ENCODE measurements around the gene DDX23. TPM values are rescaled to one million over a fixed set of nuclear protein-coding genes. Genes with fewer than 3 reads are reported as not detected.
"Not testable (repeated sequence)": the region's sequence is repeated elsewhere in the genome, so short reads cannot be mapped to it uniquely, and the experiment has no call there.

Gene DDX23
- polyA plus RNA-seq, 2 of the 4 experiments (the other 2 are of a cell fraction), result 116 to 132 TPM

GRCh38 chr12:48852734-48853688 lies 1.0 kb upstream of the DDX23 start (continued):
- no peak for TF ChIP-seq HEYL (CRISPR knock-in tag; IDR thresholded peaks at IDR 0.05)
- no peak for TF ChIP-seq HOXB13 (CRISPR knock-in tag; IDR thresholded peaks at IDR 0.05; ENCODE audit: low read depth)
- no peak; the same call in 1 of the 2 replicates for TF ChIP-seq RFX5 (IDR thresholded peaks at IDR 0.05)
- no peak for TF ChIP-seq ZFP36 (IDR thresholded peaks at IDR 0.05; ENCODE audit: borderline replicate concordance, partially characterized antibody)
- no peak for TF ChIP-seq NFE2L2 (conservative IDR thresholded peaks at IDR 0.05; ENCODE audit: low read length)
- TF ChIP-seq EP300 (IDR thresholded peaks at IDR 0.05), result no peak
- TF ChIP-seq BHLHE40 (IDR thresholded peaks at IDR 0.05; ENCODE audit: low read depth, low read length), result no peak
- no peak; a peak in 1 of 5 replicates for TF ChIP-seq JUN (IDR thresholded peaks at IDR 0.05)
- TF ChIP-seq CHD2 (IDR thresholded peaks at IDR 0.05; ENCODE audit: low read length, partially characterized antibody), result no peak
- no peak for TF ChIP-seq ZSCAN20 (CRISPR knock-in tag; IDR thresholded peaks at IDR 0.05)
- no peak for TF ChIP-seq HOXB5 (CRISPR knock-in tag; IDR thresholded peaks at IDR 0.05)
- TF ChIP-seq CBX8 (IDR thresholded peaks at IDR 0.05), result no peak
- TF ChIP-seq RARB (CRISPR knock-in tag; IDR thresholded peaks at IDR 0.05), result no peak
- TF ChIP-seq CBX2 (IDR thresholded peaks at IDR 0.05; ENCODE audit: borderline replicate concordance, low read depth), result no peak

GRCh38 chr12:48842021-48842420 lies 9.9 kb downstream of the DDX23 start:
- H3K9me3 ChIP-seq; H3K4me1 ChIP-seq; H3K4me3 ChIP-seq; DNase-seq (ENCODE audit: low read depth in 1 of 2, low spot score in 1 of 2); POLR2A ChIA-PET; H3K27ac ChIP-seq; H3K4me2 ChIP-seq; ATAC-seq; FAIRE-seq: not testable (repeated sequence)
- CTCF ChIA-PET, result interaction anchor here (0.6 to 1.8 kb wide), 2 partner anchors 27 to 600 kb away, joined by 3 to 7 read pairs; no protein-coding TSS in a partner anchor
- 100% methylated on average over 1 of the region's 29 CpGs for WGBS (ENCODE audit: missing lambda C conversion rate)

DNA sequence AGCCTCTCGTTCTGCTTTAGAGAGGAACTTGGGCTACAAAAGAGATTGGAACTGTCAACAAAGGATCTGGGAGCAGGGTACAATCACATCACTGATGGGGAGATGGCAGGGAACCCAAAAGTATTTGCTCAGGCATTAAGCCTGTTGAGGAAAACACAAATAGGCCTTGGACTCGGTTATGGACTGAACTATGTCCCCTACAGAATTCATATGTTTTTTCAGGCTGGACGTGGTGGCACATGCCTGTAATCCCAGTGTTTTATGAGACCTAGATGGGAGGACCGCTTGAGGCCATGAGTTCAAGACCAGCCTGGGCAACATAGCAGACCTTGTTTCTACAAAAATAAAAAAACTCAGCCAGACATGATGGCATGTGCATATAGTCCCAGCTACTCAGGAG lies 13.9 kb downstream of the DDX23 start:
- ChIA-PET CTCF (interaction anchor here (1.0 to 18.2 kb wide), 5 partner anchors 11 to 150 kb away, joined by 3 to 230 read pairs (median 8); partner anchors contain the start of gene CACNB3), POLR2A (no interaction called here)
- Histone ChIP-seq H3K4me2 (no peak overlapping the region), H3K4me1 (no peaks in the 10 kb centered on the region), H3K4me3 (no peak overlapping the region), H3K9me3 (no peaks in the 10 kb centered on the region), H3K27ac (no peak overlapping the region)
- FAIRE-seq (no peak), DNase-seq (ENCODE audit: low read depth in 1 of 2, low spot score in 1 of 2) (no peak), ATAC-seq (no peak)
- TF ChIP-seq SREBF2 (IDR thresholded peaks at IDR 0.05), result no peak
- TF ChIP-seq BCL3 (IDR thresholded peaks at IDR 0.05), result no peak
- no peak for TF ChIP-seq PBX3 (IDR thresholded peaks at IDR 0.05)
- TF ChIP-seq, protein P1, sequence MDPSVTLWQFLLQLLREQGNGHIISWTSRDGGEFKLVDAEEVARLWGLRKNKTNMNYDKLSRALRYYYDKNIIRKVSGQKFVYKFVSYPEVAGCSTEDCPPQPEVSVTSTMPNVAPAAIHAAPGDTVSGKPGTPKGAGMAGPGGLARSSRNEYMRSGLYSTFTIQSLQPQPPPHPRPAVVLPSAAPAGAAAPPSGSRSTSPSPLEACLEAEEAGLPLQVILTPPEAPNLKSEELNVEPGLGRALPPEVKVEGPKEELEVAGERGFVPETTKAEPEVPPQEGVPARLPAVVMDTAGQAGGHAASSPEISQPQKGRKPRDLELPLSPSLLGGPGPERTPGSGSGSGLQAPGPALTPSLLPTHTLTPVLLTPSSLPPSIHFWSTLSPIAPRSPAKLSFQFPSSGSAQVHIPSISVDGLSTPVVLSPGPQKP (IDR thresholded peaks at IDR 0.05; ENCODE audit: low read depth, low read length), result no peak
- no peak for TF ChIP-seq PHF8 (IDR thresholded peaks at IDR 0.05; ENCODE audit: borderline replicate concordance, low read depth)
- TF ChIP-seq FOSB (CRISPR knock-in tag; IDR thresholded peaks at IDR 0.05), result no peak
- no peak for TF ChIP-seq NPAS2 (CRISPR knock-in tag; IDR thresholded peaks at IDR 0.05; ENCODE audit: borderline replicate concordance)
- TF ChIP-seq KDM1A (IDR thresholded peaks at IDR 0.05; ENCODE audit: low read depth), result no peak
- TF ChIP-seq, protein P2, sequence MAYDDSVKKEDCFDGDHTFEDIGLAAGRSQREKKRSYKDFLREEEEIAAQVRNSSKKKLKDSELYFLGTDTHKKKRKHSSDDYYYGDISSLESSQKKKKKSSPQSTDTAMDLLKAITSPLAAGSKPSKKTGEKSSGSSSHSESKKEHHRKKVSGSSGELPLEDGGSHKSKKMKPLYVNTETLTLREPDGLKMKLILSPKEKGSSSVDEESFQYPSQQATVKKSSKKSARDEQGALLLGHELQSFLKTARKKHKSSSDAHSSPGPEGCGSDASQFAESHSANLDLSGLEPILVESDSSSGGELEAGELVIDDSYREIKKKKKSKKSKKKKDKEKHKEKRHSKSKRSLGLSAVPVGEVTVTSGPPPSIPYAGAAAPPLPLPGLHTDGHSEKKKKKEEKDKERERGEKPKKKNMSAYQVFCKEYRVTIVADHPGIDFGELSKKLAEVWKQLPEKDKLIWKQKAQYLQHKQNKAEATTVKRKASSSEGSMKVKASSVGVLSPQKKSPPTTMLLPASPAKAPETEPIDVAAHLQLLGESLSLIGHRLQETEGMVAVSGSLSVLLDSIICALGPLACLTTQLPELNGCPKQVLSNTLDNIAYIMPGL (CRISPR knock-in tag; IDR thresholded peaks at IDR 0.05; ENCODE audit: borderline replicate concordance), result no peak
- TF ChIP-seq HEYL (CRISPR knock-in tag; IDR thresholded peaks at IDR 0.05), result no peak
- WGBS (ENCODE audit: missing lambda C conversion rate), result 98% methylated on average over 4 of the region's 4 CpGs
